GM19395 (cell line): ENCODE data around the gene ARCN1.
"Not testable (repeated sequence)": the region's sequence is repeated elsewhere in the genome, so short reads cannot be mapped to it uniquely, and the experiment has no call there.

Source experiments
- ATAC-seq: cut with Tn5 transposase; IDR thresholded peaks from one replicate; pipeline ENCODE4 v1.9.1; 2021; ENCODE audit warnings: mild to moderate bottlenecking, moderate library complexity; ENCODE audit not compliant: unreplicated experiment

The ARCN1 gene

DNA sequence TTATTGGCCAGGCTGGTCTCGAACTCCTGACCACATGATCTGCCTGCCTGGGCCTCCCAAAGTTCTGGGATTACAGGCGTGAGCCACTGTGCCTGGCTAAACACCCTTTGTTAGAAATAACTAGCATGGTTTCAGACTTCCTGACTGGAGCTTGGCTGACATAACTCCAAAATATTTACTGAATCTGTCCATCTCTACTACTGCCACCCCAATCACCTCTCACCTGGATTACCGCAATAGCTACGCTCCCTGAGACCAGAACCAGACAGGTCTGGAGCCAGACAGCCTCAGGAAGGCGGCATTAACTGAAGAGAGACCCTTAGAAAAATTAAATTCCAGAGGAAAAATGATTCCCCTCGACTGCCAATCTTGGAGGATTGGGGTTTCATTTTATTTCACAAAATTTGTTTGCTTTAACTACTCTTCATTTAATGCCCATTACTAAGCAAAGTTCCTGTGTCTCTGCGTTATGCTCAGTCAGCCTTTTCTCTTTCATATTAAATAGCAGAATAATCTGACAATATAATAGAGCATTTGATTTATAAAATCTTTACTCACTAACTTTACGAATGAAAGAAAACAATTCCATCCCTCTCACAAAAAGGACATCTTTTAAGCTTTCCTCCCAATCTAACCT lies 28.1 kb upstream of the ARCN1 start:
- no peak for ATAC-seq

DNA sequence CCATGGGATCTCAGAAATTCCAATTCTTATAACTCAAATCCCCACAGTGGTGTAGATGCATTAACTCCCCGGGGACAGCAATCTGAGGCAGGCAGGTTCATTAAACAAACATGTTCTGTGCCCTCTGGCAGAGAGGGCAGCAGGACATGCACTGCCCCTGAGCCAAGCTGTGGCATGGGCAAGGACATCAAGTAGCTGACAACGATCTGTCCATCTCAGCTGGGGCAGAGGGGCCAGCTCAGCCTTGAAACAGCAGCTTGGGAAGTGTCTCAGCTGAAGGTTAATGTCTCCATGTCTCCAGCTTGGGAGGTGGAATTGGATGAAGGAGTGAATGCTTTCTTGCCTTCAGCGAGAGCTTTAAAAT lies 27.6 kb upstream of the ARCN1 start:
- no peak for ATAC-seq

DNA sequence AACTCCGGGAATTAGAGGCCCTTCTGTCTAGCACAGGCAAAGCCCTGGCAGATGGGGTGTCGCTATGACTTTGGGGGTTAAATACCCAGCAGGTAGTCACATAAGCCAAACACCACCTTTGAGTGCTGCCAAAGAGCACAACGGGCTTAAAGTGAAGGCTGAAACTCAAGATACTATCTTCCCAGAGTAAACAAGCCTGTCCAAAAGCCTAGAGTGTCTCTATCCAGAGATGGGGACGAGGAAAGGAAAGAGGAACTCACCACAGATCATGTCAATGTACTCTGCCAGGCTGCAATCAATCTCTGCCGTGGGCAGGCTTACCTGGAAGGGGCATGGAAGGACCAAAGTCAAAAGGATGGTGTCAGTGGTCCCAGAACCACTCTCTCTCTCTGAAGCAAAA lies 26.7 kb upstream of the ARCN1 start:
- ATAC-seq: no peak

DNA sequence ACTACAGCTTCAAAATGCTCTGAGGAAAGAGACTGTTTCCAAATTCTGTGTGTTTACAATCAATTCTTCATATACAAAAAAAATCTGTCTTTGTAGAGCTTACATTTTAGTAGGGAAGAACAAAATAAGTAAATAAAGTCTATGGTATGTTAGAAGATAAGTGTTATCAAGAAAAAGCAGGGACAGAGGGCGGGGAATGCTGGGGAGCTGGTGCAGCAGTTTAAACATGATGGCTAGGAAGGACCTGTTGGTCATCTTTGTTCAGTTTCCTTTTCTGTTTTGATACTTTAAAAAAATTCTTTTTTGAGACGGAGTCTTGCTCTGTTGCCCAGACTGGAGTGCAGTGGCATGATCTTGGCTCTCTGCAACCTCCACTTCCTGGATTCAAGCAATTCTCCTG lies 25.1 kb upstream of the ARCN1 start:
- ATAC-seq: no peak

DNA sequence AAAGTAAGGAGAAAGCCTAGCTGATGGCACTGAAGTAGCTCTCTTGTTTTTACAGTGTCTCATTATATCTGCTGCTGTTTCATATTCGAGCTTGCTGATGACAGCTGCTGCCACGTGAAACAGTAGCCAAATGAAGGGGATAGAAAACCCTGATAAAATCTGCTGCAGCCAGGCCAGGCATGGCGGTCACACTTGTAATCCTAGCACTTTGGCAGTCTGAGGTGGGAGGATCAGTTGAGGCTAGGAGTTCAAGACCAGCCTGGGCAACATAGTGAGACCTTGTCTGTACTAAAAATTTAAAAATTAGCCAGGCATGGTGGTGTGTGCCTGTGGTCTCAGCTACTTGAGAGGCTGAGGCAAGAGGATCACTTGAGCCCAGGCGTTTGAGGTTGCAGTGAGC lies 19.9 kb upstream of the ARCN1 start:
- no peak for ATAC-seq

DNA sequence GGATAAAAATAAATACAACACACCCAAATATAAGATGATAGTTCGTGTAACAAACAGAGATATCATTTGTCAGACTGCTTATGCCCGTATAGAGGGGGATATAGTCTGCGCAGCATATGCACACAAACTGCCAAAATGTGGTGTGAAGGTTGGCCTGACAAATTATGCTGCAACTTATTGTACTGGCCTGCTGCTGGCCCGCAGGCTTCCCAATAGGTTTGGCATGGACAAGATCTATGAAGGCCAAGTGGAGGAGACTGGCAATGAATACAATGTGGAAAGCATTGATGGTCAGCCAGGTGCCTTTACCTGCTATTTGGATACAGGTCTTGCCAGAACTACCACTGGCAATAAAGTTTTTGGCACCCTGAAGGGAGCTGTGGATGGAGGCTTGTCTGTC lies 11.4 kb upstream of the ARCN1 start:
- no peak for ATAC-seq

DNA sequence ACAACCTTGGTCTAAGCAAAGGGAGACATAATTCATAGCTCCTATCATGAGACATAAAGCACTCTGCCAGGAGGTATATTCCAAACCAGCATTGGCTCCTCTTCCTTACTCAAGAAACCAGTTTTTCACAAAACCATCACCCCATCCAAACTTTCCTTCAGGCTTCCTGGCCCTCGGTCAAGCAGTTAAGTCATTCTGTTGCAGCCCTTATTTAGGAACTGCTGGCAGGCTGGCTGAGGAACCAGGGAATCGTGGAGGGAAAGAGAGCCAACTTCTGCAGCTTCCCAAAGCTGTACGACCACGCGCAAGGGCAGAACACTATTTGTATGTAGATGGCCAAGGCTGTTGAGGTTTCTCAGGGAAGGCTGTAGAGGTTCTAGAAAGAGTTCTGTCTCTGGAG lies 7.2 kb upstream of the ARCN1 start:
- ATAC-seq: no peak

DNA sequence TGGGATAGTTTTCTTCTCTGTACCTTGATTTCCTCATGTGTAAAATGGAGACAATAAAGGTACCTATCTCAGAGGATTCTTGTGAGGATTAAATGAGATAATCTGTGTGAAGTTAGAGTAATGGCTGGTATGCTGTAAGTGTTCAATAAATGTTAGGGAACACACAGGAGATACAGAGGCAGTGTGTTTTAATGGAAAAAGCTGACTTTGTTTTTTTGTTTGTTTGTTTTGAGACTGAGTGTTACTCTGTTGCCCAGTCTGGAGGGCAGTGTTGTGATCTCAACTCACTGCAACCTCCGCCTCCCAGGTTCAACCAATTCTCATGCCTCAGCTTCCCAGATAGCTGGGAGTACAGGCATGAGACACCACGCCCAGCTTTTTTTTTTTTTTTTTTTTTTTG lies 2.5 kb upstream of the ARCN1 start:
- no peak for ATAC-seq

DNA sequence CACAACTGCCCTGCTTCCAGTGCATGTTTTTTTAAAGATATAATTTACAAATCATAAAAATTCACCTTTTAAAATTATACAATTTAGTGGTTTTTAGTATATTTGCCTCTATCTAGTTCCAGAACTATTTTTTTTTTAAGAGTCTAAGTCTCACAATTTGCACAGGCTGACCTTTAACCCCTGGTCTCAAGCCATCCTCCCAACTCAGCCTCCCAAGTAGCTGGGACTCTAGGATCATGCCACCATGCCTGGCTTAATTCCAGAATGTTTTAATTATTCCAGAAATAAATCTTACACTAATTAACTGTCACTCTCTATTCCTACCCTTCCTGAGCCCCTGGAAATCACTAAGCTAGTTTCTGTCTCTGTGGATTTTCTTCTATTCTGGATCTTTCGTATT lies 1.4 kb upstream of the ARCN1 start:
- no peak for ATAC-seq

DNA sequence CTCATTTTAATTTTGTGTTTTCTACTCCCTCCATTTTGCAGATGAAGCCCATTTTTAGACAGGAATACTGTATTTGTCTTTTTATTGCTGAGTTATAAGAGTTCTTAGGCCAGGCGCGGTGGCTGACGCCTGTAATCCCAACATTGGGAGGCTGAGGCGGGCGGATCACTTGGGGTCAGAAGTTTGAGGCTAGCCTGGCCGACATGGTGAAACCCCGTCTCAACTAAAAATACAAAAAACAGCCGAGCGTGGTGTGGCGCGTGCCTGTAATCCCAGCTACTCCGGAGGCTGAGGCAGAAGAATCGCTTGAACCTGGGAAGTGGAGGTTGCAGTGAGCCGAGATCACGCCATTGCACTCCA lies 528 bp upstream of the ARCN1 start:
- not testable (repeated sequence) for ATAC-seq

DNA sequence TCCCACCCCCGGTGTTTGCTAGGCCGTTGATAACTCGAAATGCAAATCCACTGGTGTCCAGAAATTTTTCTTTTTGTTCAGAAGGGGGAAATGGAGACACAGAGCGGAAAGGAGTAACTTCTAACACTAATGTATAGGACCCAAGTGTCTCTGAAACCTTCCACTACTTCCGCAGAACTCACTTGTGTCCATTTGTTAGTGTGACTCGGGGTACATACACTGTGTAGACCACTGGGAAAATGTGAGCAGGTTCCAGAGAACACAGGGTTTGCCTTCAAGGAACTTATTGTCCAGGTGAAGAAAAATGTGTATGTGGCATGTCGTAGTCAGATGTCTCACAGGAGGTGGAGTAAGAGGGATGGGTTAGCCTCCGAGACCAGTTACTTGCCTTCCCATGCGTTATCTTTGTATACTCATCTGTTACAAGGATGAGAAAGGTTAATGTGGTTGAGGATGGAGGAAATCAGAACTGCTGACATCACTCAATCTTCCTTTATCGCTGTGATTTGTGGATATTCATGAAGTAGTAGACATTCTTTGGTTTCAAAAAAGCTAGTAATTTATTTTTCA lies 857 bp downstream of the ARCN1 start:
- ATAC-seq: peak; percentile 29

DNA sequence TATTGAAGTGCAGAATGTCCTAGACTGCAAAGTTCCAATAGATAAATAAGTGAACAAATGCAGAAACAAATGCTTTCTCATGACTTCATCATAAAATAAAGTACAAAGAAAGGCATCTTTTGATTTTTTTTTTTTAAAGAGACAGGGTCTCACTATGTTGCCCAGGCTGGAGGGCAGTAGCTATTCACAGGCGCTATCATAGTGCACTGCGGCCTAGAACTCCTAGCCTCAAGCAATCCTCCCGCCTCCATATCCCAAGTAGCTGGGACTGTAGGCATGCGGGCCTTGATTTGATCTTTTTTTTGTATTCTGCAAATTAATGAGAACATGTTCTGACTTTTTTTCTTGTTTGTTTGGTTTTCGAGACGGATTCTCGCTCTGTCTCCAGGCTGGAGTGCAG lies 2.4 kb downstream of the ARCN1 start:
- ATAC-seq: no peak

DNA sequence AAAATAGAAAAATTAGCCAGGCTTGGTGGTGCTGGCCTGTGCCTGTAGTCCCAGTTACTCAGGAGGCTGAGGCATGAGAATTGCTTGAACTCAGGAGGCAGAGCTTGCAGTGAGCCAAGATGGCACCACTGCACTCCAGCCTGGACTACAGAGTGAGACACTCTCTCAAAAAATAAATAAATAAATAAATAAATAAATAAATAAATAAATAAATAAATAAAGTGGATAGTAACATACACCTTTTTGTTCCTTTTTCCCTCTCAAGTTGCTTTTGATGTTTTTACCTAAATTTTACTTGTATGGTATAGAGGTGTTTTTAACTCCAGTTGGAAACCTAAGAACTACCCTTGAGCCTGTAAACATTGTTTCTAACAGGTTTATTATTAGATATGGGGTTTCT lies 5.8 kb downstream of the ARCN1 start:
- ATAC-seq: not testable (repeated sequence)

DNA sequence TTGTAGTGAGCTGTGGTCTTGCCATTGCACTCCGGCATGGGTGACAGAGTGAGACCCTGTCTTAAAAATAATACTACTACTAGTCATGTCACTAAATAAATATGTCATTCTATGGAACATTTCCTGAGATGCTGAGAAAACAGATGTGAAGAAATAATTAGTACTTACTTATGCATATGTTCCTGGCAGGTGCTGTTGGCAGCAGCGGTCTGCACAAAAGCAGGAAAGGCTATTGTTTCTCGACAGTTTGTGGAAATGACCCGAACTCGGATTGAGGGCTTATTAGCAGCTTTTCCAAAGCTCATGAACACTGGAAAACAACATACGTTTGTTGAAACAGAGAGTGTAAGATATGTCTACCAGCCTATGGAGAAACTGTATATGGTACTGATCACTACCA lies 8.8 kb downstream of the ARCN1 start:
- no peak for ATAC-seq

DNA sequence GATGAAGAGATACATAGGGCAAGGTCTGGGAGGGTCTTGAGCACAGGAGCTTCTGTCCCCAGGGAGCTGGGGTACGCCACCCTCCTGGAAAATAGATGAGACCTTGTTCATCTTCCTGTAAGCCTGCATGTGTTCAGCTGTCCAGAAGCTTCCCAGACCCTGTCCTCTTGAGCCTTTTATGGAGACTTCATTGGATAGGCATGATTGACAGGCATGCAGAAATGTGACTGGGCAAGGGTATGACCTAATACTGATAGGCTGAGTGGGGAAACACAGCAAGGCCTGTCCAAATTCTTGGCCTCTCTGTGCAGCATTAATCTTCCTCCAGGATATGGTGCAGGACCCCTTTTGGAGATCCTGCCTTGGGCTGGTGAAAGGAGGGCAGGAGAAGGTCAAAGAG lies 15.7 kb downstream of the ARCN1 start:
- no peak for ATAC-seq

DNA sequence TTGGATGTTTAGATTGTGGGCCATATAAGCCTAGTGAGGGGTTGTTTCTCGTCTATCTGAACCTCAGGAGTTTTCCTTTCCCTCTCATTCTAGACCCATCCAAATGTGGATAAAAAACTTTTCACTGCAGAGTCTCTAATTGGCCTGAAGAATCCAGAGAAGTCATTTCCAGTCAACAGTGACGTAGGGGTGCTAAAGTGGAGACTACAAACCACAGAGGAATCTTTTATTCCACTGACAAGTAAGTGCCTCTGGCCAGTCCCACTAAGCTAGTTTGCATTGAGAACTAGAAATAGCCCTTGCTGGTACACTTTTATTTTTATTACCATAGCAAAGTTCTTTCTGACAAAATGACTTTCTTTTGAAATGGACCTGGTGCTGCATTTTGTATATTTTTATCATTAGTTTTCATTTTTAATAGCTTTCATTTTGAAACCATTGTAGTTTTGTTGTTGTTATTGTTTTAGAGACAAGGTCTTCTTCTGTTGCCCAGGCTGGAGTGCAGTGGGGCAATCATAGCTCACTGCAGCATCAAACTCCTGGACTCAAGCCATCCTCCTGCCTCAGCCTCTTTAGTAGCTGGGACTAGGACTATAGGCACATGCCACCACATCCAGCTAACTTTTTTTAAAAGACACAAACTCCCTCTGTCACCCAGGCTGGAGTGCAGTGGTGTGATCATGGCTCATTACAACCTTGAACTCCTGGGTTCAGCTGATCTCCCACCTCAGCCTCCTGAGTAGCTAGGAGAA lies 20.6 kb downstream of the ARCN1 start:
- no peak for ATAC-seq

DNA sequence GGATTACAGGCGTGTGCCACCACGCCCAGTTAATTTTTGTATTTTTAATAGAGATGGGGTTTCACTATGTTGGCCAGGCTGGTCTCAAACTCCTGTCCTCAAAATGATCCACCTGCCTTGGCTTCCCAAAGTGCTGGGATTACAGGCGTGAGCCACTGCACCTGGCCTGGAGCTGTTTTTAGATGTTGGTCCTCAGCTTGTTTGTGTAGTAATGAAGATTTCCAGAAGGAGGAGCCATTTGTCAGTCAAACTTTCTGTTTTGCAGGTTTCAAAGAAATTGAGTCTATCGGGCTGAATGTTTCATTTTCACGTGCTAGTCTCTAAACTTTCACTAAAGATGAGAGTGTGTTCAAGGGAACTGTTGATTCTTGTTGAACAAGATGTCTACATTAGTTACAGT lies 22.8 kb downstream of the ARCN1 start:
- not testable (repeated sequence) for ATAC-seq

DNA sequence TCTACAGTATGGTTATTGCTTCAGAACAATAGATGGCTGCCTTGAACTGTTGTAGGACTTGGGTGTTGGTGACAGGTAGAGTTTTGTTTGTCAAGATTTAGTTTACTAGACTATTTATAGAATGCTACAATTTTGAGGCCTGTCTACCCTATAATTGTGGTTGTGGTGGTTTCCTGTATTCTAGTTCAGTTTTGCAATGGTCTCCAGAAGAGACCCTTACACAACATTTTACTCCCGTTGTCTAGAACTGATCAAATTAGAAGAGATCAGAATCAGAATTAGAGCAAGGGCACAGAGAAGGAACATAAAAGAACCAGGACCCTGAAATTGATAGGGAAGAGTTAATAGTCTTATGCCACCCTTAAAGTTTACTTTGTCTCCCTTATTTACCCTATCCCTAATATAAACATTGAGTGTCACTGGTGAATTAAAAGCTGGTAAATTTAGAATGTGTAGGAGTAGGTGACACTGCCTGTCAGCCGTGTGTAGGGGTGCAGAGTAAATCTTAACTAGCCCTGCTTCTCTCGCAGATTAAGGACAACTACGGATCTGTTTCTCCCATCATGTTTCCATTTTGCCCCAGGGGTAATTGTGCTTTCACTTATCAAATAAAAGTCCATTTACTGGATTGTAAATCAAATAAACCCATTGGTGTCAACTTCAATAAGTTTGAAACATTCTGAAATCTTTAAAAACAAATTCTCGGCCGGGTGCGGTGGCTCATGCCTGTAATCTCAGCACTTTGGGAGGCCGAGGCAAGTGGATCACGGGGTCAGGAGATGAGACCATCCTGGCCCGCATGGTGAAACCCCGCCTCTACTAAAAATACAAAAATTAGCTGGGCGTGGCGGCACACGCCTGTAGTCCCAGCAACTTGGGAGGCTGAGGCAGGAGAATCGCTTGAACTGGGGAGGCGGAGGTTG lies 24.3 kb downstream of the ARCN1 start:
- ATAC-seq: no peak

DNA sequence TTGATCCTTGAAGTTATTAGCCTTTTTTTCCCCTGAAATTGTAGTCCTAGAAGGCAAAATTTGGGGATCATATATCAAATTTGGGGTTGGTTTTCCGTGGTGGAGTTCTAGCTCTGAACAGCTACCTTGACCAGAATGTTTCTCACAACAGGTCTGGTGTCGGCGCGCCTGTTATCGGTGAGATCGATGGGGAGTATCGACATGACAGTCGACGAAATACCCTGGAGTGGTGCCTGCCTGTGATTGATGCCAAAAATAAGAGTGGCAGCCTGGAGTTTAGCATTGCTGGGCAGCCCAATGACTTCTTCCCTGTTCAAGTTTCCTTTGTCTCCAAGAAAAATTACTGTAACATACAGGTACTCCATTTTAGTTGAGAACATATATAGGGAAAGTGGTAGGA lies 25.3 kb downstream of the ARCN1 start:
- no peak for ATAC-seq

DNA sequence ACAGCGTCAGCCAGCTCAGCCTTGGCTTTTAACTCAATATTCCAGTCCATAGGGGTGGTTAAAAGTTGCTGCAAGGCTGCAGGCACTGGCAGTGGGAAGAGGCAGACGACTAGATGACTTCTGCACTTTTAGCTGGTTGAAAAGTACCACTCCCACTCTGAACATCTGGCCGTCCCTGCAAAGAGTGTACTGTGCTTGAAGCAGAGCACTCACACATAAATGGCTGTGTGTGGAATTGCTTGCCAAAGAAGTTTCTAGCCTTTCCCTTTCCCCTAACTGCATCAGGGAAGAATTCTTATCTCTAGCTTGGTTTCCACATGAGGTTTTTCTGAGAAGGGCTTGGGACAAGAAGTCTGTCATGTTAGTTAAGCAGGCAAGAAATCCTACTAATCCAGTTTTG lies 30.1 kb downstream of the ARCN1 start:
- ATAC-seq: no peak

DNA sequence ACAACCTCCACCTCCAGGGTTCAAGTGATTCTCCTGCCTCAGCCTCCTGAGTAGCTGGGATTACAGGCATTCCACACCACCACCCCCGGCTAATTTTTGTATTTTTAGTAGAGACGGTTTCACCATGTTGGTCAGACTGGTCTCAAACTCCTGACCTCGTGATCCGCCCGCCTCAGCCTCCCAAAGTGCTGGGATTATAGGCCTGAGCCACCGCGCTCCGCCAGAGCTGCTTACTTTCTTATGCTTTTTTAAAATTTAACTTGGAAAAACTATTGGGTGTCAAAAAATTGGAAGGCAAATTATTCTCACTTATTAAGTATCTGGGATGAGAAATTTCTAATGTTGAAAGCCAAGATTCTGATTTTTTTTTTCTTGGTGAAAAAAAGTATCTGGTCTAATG lies 31.5 kb downstream of the ARCN1 start:
- ATAC-seq: not testable (repeated sequence)

DNA sequence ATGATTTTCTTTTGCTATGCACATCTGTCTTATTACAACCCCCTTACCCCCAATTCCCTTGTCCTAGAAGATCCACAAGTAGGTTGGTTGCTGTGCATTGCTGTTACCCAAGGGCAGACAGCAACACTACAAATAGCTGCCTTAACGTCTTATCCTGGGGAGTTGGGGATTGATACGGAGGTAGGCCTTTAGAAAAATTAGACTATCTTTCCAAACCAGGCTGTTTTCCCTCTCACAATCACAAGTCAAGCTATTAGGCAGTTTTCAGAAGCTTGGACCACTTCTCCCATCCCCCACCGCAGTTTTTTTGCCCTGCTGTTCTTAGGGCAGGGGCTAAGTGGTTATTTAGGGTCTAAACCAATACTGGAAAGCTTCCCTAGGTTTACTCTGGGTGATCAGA lies 32.4 kb downstream of the ARCN1 start:
- no peak for ATAC-seq
